ENCODE data around the gene MAPKAP1.

MAPKAP1 gene

DNA sequence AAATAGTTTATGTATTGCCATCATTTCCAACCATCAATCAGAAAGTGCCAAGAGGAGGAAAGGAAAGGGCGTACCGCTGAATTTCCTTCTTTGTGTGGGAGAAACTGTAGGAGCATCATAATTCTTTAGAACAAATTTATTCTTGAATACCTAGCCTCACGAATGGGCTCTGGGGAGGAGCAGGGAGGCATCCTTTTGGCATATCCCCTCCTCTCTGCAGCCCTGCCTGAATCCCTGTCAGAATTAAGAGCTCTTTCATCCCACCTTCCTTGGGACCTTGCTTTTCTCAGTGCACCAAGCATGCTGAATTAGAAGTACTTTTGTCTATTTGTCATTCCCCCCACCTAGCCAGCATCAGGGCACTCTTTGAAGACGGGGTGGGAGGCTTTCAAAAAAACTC is 189.4 kb downstream of the MAPKAP1 start:
- TF ChIP-seq EZH2 (IDR thresholded peaks at IDR 0.05; ENCODE audit: borderline replicate concordance, low read length): no peak
- TF ChIP-seq, protein P1, sequence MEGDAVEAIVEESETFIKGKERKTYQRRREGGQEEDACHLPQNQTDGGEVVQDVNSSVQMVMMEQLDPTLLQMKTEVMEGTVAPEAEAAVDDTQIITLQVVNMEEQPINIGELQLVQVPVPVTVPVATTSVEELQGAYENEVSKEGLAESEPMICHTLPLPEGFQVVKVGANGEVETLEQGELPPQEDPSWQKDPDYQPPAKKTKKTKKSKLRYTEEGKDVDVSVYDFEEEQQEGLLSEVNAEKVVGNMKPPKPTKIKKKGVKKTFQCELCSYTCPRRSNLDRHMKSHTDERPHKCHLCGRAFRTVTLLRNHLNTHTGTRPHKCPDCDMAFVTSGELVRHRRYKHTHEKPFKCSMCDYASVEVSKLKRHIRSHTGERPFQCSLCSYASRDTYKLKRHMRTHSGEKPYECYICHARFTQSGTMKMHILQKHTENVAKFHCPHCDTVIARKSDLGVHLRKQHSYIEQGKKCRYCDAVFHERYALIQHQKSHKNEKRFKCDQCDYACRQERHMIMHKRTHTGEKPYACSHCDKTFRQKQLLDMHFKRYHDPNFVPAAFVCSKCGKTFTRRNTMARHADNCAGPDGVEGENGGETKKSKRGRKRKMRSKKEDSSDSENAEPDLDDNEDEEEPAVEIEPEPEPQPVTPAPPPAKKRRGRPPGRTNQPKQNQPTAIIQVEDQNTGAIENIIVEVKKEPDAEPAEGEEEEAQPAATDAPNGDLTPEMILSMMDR (IDR thresholded peaks at IDR 0.05; ENCODE audit: low read length): no peak
- Histone ChIP-seq H3K4me3 (ENCODE audit: low read depth, low read length, poor library complexity, severe bottlenecking) (no peak overlapping the region), H3K4me2 (ENCODE audit: low read length) (no peak overlapping the region), H3K36me3 (ENCODE audit: insufficient read depth, low read length) (0 out of 2 replicates have a peak, but pooled peaks cover 3% of the 10 kb centered on the region), H3K9ac (ENCODE audit: low read length) (no peak overlapping the region), H2AFZ (ENCODE audit: low read length) (no peak overlapping the region), H3K9me2 (ENCODE audit: low read depth, low read length) (no peaks in the 10 kb centered on the region), H3K9me3 (ENCODE audit: low read length) (no peaks in the 10 kb centered on the region), H3K27ac (ENCODE audit: low read depth, low read length, poor library complexity, severe bottlenecking) (no peak overlapping the region), H3K79me2 (ENCODE audit: insufficient read depth, low read length) (no peaks in the 10 kb centered on the region), H3K4me1 (ENCODE audit: insufficient read depth, low read length, severe bottlenecking) (peaks cover 9% of the 10 kb centered on the region), H4K20me1 (ENCODE audit: insufficient read depth, low read length) (no peaks in the 10 kb centered on the region), H3F3A (ENCODE audit: insufficient read depth, low read length) (no peaks in the 10 kb centered on the region), H3K27me3 (ENCODE audit: insufficient read depth, low read length) (no peaks in the 10 kb centered on the region)

DNA sequence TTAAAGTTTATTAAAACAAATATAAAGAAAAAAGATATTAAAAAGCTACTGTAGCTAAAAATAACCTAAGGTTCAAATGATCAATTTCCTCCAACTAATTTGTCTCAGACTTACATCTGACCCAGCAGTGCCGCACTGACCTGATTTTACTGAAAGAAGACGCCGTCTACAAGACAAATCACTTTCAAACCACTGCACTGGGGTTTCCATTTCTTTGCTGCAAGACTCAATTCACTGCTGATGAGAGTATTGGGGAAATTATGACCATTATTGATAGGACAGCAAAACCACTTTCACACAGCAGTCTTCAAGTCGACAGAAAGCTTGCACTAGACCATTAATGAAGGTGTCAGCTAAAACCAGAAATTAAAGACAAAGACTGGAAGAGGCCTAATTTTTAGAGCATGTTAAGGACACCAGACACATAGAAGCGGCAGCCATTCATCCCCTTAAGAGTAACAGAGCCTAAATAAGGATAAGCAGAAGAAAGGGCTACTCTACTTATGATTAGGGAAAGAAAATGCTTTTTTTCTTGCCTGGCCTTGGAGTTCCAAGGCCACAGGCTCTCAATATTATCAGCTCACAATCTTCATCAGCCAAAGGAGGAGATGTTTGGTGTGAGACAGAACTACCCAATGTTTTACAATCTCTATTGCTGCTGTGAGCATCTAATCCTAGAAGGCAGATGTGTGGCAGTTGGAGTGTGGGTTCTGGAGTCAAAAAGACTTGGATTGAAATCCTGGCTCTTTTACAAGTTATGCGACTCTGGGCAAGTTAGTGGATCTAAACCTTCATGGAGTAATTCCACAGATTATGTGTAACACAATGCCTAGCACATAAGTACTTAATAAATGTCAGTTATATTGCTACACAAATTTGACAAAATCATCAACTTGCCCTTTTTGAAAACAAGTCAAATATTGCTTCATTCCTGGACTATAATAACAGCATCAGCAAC is 190.7 kb downstream of the MAPKAP1 start:
- no peak for TF ChIP-seq EZH2 (IDR thresholded peaks at IDR 0.05; ENCODE audit: borderline replicate concordance, low read length)
- TF ChIP-seq, protein P1 (IDR thresholded peaks at IDR 0.05; ENCODE audit: low read length): no peak
- Histone ChIP-seq H3K4me1 (ENCODE audit: insufficient read depth, low read length, severe bottlenecking) (no peaks in the 10 kb centered on the region), H3F3A (ENCODE audit: insufficient read depth, low read length) (no peaks in the 10 kb centered on the region), H3K36me3 (ENCODE audit: insufficient read depth, low read length) (no peaks in the 10 kb centered on the region), H4K20me1 (ENCODE audit: insufficient read depth, low read length) (no peaks in the 10 kb centered on the region), H3K27me3 (ENCODE audit: insufficient read depth, low read length) (no peaks in the 10 kb centered on the region), H3K9ac (ENCODE audit: low read length) (no peak overlapping the region), H3K4me3 (ENCODE audit: low read depth, low read length, poor library complexity, severe bottlenecking) (no peak overlapping the region), H3K9me3 (ENCODE audit: low read length) (no peaks in the 10 kb centered on the region), H2AFZ (ENCODE audit: low read length) (no peak overlapping the region), H3K27ac (ENCODE audit: low read depth, low read length, poor library complexity, severe bottlenecking) (no peak overlapping the region), H3K9me2 (ENCODE audit: low read depth, low read length) (no peaks in the 10 kb centered on the region), H3K79me2 (ENCODE audit: insufficient read depth, low read length) (no peaks in the 10 kb centered on the region), H3K4me2 (ENCODE audit: low read length) (no peak overlapping the region)

DNA sequence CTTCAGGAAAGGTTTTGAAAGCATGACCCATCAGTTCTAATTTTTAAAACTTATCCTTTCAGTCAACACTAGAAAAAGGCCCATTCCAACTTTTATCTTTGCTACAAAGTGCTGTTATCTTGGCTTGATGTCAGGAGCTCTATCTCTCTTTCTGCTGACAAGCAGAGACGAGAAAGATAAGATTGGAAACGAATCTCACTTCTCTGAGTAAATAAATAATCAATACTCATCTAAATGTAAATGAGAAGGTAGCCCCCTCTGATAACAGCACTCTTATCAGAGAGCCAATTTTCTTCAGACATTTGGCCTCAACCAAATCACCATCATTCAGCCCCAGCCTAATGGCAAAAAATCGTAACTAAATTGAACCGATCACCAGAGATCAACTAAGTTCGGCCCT is 191.7 kb downstream of the MAPKAP1 start:
- no peaks in the 10 kb centered on the region for H3K4me1 ChIP-seq (ENCODE audit: insufficient read depth, low read length, severe bottlenecking)
- no peaks in the 10 kb centered on the region for H3K79me2 ChIP-seq (ENCODE audit: insufficient read depth, low read length)
- H3K27ac ChIP-seq (ENCODE audit: low read depth, low read length, poor library complexity, severe bottlenecking): no peak overlapping the region
- no peaks in the 10 kb centered on the region for H3K9me2 ChIP-seq (ENCODE audit: low read depth, low read length)
- no peak overlapping the region for H3K4me3 ChIP-seq (ENCODE audit: low read depth, low read length, poor library complexity, severe bottlenecking)
- H3K36me3 ChIP-seq (ENCODE audit: insufficient read depth, low read length): no peaks in the 10 kb centered on the region
- H3K4me2 ChIP-seq (ENCODE audit: low read length): no peak overlapping the region
- no peaks in the 10 kb centered on the region for H3K27me3 ChIP-seq (ENCODE audit: insufficient read depth, low read length)
- H3K9me3 ChIP-seq (ENCODE audit: low read length): no peaks in the 10 kb centered on the region
- TF ChIP-seq, protein P1 (IDR thresholded peaks at IDR 0.05; ENCODE audit: low read length): no peak
- TF ChIP-seq EZH2 (IDR thresholded peaks at IDR 0.05; ENCODE audit: borderline replicate concordance, low read length): no peak
- H3F3A ChIP-seq (ENCODE audit: insufficient read depth, low read length): no peaks in the 10 kb centered on the region
- H3K9ac ChIP-seq (ENCODE audit: low read length): no peak overlapping the region
- no peak overlapping the region for H2AFZ ChIP-seq (ENCODE audit: low read length)
- H4K20me1 ChIP-seq (ENCODE audit: insufficient read depth, low read length): no peaks in the 10 kb centered on the region
